ENCODE measurements around the gene ANAPC15.

- TF ChIP-seq, protein P1, sequence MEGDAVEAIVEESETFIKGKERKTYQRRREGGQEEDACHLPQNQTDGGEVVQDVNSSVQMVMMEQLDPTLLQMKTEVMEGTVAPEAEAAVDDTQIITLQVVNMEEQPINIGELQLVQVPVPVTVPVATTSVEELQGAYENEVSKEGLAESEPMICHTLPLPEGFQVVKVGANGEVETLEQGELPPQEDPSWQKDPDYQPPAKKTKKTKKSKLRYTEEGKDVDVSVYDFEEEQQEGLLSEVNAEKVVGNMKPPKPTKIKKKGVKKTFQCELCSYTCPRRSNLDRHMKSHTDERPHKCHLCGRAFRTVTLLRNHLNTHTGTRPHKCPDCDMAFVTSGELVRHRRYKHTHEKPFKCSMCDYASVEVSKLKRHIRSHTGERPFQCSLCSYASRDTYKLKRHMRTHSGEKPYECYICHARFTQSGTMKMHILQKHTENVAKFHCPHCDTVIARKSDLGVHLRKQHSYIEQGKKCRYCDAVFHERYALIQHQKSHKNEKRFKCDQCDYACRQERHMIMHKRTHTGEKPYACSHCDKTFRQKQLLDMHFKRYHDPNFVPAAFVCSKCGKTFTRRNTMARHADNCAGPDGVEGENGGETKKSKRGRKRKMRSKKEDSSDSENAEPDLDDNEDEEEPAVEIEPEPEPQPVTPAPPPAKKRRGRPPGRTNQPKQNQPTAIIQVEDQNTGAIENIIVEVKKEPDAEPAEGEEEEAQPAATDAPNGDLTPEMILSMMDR (IDR thresholded peaks at IDR 0.05 in 4 of 5, conservative IDR thresholded peaks at IDR 0.05 in 1 of 5): no peak
- TF ChIP-seq POLR2A (IDR thresholded peaks at IDR 0.05): no peak
Observed at GRCh38 chr11:72124046-72124445, 11.6 kb upstream of the ANAPC15 start.
